ENCODE results near the gene RTL10.

DNA sequence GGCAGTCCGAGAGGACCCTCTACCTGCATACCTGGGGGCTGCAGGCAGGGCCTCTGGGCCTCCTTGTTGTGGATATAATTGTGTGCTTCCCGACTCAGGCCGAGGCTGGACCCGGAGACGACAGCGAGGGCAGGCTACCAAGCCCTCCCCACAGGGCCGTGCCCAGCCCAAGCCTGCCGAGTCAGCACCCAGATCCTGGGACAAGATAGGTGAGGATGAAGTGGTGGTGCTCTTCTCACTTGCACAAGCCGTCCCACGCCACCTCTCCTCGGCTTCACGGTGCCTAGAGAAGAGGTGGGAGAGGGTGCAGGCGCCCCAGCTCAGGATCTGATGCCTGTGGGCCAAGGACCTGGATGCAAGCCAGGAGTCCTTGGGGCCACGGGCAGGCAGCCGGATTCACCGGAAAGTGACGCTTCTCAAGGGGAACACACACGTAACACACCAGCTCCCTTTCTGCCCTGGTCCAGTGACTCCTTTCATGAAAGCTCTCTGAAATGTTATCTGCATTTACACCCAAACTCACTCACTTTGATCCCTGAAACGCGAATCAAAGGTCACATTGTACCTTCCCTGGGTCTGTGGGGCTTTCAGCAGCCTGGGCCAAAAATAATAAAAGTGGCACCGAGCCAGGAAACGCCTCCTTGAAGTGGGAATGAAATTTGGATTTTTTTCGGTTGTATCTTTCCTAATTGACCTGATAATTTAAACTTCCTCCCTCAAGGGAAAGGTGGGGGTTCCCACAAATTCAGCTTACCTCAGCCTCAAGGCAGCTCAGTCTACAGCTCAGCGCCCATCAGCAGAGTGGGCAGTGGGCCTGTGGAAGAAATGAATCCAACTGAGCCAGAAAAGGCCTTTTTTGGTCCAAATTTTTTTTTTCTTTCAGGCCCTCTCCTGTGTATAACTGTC lies 1.1 kb upstream of the RTL10 start:
- TF ChIP-seq, protein P1, sequence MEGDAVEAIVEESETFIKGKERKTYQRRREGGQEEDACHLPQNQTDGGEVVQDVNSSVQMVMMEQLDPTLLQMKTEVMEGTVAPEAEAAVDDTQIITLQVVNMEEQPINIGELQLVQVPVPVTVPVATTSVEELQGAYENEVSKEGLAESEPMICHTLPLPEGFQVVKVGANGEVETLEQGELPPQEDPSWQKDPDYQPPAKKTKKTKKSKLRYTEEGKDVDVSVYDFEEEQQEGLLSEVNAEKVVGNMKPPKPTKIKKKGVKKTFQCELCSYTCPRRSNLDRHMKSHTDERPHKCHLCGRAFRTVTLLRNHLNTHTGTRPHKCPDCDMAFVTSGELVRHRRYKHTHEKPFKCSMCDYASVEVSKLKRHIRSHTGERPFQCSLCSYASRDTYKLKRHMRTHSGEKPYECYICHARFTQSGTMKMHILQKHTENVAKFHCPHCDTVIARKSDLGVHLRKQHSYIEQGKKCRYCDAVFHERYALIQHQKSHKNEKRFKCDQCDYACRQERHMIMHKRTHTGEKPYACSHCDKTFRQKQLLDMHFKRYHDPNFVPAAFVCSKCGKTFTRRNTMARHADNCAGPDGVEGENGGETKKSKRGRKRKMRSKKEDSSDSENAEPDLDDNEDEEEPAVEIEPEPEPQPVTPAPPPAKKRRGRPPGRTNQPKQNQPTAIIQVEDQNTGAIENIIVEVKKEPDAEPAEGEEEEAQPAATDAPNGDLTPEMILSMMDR (IDR thresholded peaks at IDR 0.05): no peak
- TF ChIP-seq MAX (IDR thresholded peaks at IDR 0.05) (no peak), JUNB (IDR thresholded peaks at IDR 0.05) (no peak), CHD4 (IDR thresholded peaks at IDR 0.05; ENCODE audit: borderline replicate concordance) (no peak), RAD21 (conservative IDR thresholded peaks at IDR 0.05 in 1 of 2, IDR thresholded peaks at IDR 0.05 in 1 of 2) (no peak), FOSL2 (IDR thresholded peaks at IDR 0.05) (no peak), FOSL2 (CRISPR knock-in tag; IDR thresholded peaks at IDR 0.05) (no peak), BHLHE40 (IDR thresholded peaks at IDR 0.05; ENCODE audit: low read depth, low read length) (no peak), JUN (IDR thresholded peaks at IDR 0.05) (no peak), CBX2 (IDR thresholded peaks at IDR 0.05; ENCODE audit: borderline replicate concordance, low read depth) (no peak), POLR2A (IDR thresholded peaks at IDR 0.05; ENCODE audit: low read length) (peak; percentile 22; the same call in 1 of the 2 replicates), SMC3 (IDR thresholded peaks at IDR 0.05) (no peak), TP53 (CRISPR knock-in tag; IDR thresholded peaks at IDR 0.05) (no peak), CHD2 (IDR thresholded peaks at IDR 0.05; ENCODE audit: low read length, partially characterized antibody) (no peak)
- TF ChIP-seq, protein P2, sequence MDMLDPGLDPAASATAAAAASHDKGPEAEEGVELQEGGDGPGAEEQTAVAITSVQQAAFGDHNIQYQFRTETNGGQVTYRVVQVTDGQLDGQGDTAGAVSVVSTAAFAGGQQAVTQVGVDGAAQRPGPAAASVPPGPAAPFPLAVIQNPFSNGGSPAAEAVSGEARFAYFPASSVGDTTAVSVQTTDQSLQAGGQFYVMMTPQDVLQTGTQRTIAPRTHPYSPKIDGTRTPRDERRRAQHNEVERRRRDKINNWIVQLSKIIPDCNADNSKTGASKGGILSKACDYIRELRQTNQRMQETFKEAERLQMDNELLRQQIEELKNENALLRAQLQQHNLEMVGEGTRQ (IDR thresholded peaks at IDR 0.05): no peak
